ENCODE results near the gene ITIH3.

GRCh38 chr3:52816199-52816598, 21.6 kb downstream of the ITIH3 start:
- no peak for TF ChIP-seq CTCF (IDR thresholded peaks at IDR 0.05; ENCODE audit: low read depth, low read length, missing input control)
- no peak for TF ChIP-seq HNF4G (IDR thresholded peaks at IDR 0.05)
- TF ChIP-seq RXRA (IDR thresholded peaks at IDR 0.05), result no peak
- TF ChIP-seq FOXA1 (IDR thresholded peaks at IDR 0.05), result no peak
- TF ChIP-seq MAX (IDR thresholded peaks at IDR 0.05), result no peak
- no peak for TF ChIP-seq RAD21 (IDR thresholded peaks at IDR 0.05)
- TF ChIP-seq GABPA (IDR thresholded peaks at IDR 0.05 in 1 of 2, conservative IDR thresholded peaks at IDR 0.05 in 1 of 2), result no peak
- no peak for TF ChIP-seq REST (IDR thresholded peaks at IDR 0.05)
- no peak for TF ChIP-seq SP1 (IDR thresholded peaks at IDR 0.05)
- TF ChIP-seq ATF3 (IDR thresholded peaks at IDR 0.05), result no peak
- TF ChIP-seq EGR1 (IDR thresholded peaks at IDR 0.05; ENCODE audit: low read depth in 2 of 2), result no peak
- TF ChIP-seq JUND (IDR thresholded peaks at IDR 0.05), result no peak
- TF ChIP-seq YY1 (IDR thresholded peaks at IDR 0.05), result no peak
- TF ChIP-seq TAF1 (conservative IDR thresholded peaks at IDR 0.05), result no peak
